HG03064 (cell line): ENCODE results near the gene CCDC74A.
"Not testable (repeated sequence)": the region's sequence is repeated elsewhere in the genome, so short reads cannot be mapped to it uniquely, and the experiment has no call there.

Experiments
- ATAC-seq: cut with Tn5 transposase; IDR thresholded peaks from one replicate; pipeline ENCODE4 v1.9.1; 2021; ENCODE audit warnings: low read depth; ENCODE audit not compliant: unreplicated experiment

Gene CCDC74A

DNA sequence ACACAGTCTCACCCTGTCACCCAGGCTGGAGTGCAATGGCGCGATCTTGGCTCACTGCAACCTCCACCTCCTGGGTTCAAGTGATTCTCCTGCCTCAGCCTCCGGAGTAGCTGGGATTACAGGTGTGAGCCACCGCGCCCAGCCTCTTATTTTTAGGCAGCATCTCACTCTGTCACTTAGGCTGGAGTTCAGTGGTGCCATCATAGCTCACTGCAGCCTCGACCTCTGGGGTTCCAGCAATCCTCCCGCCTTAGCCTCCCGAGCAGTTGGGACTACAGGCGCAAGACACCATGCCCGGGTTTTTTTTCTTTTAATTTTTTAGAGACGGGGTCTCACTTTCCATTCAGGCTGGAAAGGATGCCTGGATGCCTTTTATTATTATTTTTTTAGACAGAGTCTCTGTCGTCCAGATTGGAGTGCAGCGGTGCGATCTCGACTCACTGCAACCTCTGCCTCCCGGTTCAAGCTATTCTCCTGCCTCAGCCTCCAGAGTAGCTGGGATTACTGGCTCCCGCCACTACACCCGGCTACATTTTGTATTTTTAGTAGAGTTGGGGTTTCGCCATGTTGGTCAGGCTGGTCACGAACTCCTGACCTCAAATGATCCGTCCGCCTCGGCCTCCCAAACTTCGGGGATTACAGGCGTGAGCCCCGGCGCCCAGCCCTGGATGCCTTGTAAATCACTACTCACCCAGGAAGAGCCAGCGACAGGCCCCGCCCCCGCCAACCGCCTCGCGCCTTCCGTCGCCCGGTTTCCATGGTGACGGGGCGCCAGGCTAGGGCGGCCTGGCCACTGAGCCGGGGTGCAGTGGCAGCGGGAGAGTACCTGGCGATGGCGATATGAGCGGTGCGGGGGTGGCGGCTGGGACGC lies at the start of gene CCDC74A:
Gene CCDC74A, plus strand, starts transcription at position 758 of the 871 bp plus-strand sequence. Its CDS starts 83 bp downstream, at position 841.
- ATAC-seq, result peak; percentile 88

- ATAC-seq, result not testable (repeated sequence)
These were observed 49.4 kb upstream of the CCDC74A start for GRCh38 chr2:131478074-131478849.

GRCh38 chr2:131478850-131479461 lies 48.7 kb upstream of the CCDC74A start:
- not testable (repeated sequence) for ATAC-seq

DNA sequence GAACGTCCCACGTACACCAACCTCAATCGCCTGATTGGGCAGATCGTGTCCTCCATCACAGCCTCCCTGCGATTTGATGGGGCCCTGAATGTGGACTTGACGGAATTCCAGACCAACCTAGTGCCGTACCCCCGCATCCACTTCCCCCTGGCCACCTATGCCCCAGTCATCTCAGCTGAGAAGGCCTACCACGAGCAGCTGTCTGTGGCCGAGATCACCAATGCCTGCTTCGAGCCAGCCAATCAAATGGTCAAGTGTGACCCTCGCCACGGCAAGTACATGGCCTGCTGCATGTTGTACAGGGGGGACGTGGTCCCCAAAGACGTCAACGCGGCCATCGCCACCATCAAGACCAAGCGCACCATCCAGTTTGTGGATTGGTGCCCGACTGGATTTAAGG lies 47.3 kb upstream of the CCDC74A start:
- not testable (repeated sequence) for ATAC-seq

GRCh38 chr2:131482506-131483155 lies 45.1 kb upstream of the CCDC74A start:
- ATAC-seq, result not testable (repeated sequence)

DNA sequence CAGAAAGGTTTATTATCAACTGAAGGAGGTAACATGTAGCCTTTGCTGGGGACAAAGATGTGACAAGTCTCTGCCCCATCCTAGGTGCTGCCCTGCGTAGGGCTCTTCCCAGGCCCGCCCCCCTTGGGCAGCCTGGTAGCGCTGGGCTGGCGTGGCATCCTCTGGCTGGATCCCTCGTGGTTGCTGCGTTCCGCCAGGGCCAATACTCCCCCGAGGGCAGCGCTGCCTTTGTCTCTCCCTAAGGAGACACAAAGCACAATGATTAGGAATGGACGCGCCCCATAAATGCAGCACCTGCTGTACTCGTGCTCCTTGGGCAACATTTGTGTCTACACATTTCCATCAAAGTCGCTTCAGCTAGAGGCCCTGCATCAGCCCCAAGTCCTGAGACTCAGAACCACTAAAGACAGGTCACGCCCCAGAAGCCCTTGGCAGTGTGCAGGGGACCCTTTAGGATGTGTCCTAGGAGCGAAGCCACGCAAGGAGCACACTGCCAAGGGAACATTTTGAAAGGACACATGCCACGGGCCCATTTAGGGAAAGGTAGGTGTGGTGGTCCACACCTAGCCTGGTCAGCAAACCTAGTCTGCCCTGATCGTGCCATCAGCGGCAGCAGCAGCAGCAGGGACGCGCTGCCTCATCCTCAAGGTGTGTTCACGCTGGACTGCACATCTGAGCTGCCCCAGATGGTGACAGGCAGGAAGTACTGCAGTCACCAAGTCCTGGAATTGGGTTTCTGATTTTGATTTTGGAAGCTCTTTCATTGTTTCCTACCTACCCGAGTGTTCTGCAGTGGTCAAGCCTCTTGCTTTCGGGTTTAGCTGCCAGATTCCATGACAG lies 43.5 kb upstream of the CCDC74A start:
- ATAC-seq, result not testable (repeated sequence)

DNA sequence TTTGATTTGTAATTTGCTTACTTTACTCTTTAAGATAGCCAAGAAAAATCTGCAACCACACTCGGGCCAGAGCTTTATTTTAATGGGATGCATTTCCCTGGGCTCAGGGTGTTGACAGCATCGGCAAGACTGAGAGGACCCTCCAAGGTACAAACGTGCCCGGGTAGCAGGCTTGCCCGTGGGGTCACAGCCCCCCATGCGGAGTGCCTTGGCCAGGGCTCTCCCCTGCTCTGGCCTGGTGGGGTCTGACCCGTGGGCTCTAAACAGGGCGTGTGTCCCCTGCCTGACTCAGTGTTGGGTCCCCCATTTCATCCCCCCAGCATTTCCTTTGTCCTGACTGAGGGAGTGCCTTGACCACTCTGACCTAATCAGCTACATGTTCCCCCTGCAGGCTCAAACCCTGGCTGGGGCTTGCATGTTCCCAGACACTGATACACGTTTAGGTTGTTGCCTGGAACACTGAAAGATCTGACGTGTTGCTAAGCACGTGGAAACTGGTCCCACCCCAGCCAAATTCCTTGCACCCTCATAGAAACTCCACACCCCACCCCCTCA lies 42.7 kb upstream of the CCDC74A start:
- not testable (repeated sequence) for ATAC-seq

- not testable (repeated sequence) for ATAC-seq
These were observed 41.3 kb upstream of the CCDC74A start for GRCh38 chr2:131486201-131486902.

GRCh38 chr2:131488306-131489205 lies 39.1 kb upstream of the CCDC74A start:
- ATAC-seq, result no peak

DNA sequence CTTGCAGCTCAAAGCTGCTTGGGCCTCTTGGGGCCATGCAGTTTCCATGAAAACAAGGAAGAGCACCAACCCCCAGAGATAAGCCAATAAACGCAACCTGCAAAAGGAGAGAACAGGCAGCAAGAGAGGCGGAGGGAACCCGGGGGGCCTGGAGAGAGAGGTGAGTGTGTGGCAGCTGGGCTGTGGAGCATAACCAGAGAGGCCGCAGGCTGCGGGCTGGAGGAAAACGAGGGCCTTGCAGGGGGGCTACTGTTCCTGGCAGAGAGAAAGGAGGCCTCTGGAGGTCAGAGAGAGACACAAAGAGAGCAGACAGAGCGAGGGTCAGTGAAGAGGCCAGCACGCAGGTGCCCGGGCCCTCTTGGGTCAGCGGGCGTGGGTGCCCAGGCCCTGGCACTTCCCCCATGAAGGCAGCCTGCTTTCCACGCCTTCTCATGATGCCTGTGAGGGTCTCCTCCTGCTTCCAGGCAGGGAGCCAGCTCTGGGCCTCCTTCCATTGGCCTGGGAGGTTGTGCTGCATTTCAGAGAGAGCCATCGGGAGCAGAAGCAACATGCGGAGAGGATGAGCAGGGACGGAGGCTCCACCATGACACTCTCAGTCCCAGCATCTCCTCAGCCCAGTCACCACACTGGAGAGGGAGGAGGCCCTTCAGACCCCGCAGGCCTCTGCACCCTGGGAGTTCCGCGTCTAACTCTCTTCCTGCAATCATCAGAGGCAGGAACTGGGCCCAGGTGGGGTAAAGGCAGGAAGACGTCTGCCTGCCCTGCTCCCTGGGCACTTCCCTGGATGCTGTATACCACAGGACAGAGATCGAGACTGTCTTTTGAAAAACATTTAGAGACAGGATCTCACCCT lies 36.8 kb upstream of the CCDC74A start:
- ATAC-seq, result not testable (repeated sequence)

- ATAC-seq, result not testable (repeated sequence)
These were observed 36.2 kb upstream of the CCDC74A start for GRCh38 chr2:131491469-131491836.

DNA sequence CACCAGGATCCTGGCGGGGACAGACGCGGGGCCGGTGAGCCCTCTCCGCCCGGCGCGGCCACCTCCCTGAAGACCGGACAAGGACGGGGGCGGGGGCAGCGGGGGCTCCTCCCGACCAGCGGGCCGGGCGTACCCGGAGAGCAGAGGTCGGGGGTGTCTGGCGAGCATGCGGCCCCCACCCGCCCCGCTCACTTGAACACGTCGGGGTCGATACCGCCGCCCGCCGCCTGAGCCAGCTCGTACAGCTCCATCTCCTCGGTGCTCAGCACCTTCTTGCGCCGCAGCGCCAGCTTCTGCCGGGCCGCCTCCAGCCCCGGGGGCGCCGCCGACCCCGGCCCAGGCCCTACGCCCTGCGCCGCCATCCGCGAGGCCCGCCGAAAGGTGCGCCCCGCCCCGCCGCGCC lies 35.7 kb upstream of the CCDC74A start, which contains the start of gene MZT2A:
Gene MZT2A, minus strand, starts transcription at position 383 of the 403 bp plus-strand sequence. Its CDS starts 21 bp downstream, at position 362.
- ATAC-seq, result peak; percentile 1

GRCh38 chr2:131492418-131493198 lies 35.1 kb upstream of the CCDC74A start:
- ATAC-seq, result peak; percentile 62

- peak; percentile 22 for ATAC-seq
These were observed 34.3 kb upstream of the CCDC74A start for GRCh38 chr2:131493199-131493968.

- not testable (repeated sequence) for ATAC-seq
These were observed 32.2 kb upstream of the CCDC74A start for GRCh38 chr2:131495506-131495905.
